ENCODE data around the gene AMOT.
A peak's percentile ranks its signal among the peaks of the same experiment; 100 is the strongest.

AMOT gene

GRCh38 chrX:112834031-112834845 is 6.4 kb downstream of the AMOT start:
- H3K4me1 ChIP-seq (ENCODE audit: insufficient read depth, poor library complexity, severe bottlenecking) = no peaks in the 10 kb centered on the region
- ATAC-seq (ENCODE audit: low read depth) = no peak
- DNase-seq (ENCODE audit: low spot score) = no peak
- TF ChIP-seq, protein P1, sequence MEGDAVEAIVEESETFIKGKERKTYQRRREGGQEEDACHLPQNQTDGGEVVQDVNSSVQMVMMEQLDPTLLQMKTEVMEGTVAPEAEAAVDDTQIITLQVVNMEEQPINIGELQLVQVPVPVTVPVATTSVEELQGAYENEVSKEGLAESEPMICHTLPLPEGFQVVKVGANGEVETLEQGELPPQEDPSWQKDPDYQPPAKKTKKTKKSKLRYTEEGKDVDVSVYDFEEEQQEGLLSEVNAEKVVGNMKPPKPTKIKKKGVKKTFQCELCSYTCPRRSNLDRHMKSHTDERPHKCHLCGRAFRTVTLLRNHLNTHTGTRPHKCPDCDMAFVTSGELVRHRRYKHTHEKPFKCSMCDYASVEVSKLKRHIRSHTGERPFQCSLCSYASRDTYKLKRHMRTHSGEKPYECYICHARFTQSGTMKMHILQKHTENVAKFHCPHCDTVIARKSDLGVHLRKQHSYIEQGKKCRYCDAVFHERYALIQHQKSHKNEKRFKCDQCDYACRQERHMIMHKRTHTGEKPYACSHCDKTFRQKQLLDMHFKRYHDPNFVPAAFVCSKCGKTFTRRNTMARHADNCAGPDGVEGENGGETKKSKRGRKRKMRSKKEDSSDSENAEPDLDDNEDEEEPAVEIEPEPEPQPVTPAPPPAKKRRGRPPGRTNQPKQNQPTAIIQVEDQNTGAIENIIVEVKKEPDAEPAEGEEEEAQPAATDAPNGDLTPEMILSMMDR (IDR thresholded peaks at IDR 0.05; ENCODE audit: poor library complexity, severe bottlenecking) = no peak
- no peaks in the 10 kb centered on the region for H3K36me3 ChIP-seq (ENCODE audit: low read depth)
- H3K9me3 ChIP-seq (ENCODE audit: severe bottlenecking) = no peaks in the 10 kb centered on the region
- H3K27ac ChIP-seq (ENCODE audit: poor library complexity, severe bottlenecking) = no peak overlapping the region
- no peaks in the 10 kb centered on the region for H3K27me3 ChIP-seq (ENCODE audit: insufficient read depth, poor library complexity, severe bottlenecking)
- no peak overlapping the region for H3K4me3 ChIP-seq (ENCODE audit: severe bottlenecking)

- DNase-seq (ENCODE audit: low spot score) (no peak), ATAC-seq (ENCODE audit: low read depth) (peak; percentile 79)
- Histone ChIP-seq H3K4me1 (ENCODE audit: insufficient read depth, poor library complexity, severe bottlenecking) (no peaks in the 10 kb centered on the region), H3K27me3 (ENCODE audit: insufficient read depth, poor library complexity, severe bottlenecking) (no peaks in the 10 kb centered on the region), H3K4me3 (ENCODE audit: severe bottlenecking) (no peak overlapping the region), H3K9me3 (ENCODE audit: severe bottlenecking) (no peaks in the 10 kb centered on the region), H3K36me3 (ENCODE audit: low read depth) (no peaks in the 10 kb centered on the region), H3K27ac (ENCODE audit: poor library complexity, severe bottlenecking) (no peak overlapping the region)
- TF ChIP-seq, protein P1 (IDR thresholded peaks at IDR 0.05; ENCODE audit: poor library complexity, severe bottlenecking) = no peak
Observed at GRCh38 chrX:112832481-112833095, 8.0 kb downstream of the AMOT start.

GRCh38 chrX:112830540-112830939 is 10.1 kb downstream of the AMOT start:
- no peaks in the 10 kb centered on the region for H3K9me3 ChIP-seq (ENCODE audit: severe bottlenecking)
- no peaks in the 10 kb centered on the region for H3K36me3 ChIP-seq (ENCODE audit: low read depth)
- H3K27me3 ChIP-seq (ENCODE audit: insufficient read depth, poor library complexity, severe bottlenecking) = no peaks in the 10 kb centered on the region
- no peak for ATAC-seq (ENCODE audit: low read depth)
- no peak for DNase-seq (ENCODE audit: low spot score)
- TF ChIP-seq, protein P1 (IDR thresholded peaks at IDR 0.05; ENCODE audit: poor library complexity, severe bottlenecking) = no peak
- no peak overlapping the region for H3K27ac ChIP-seq (ENCODE audit: poor library complexity, severe bottlenecking)
- no peak overlapping the region for H3K4me3 ChIP-seq (ENCODE audit: severe bottlenecking)
- no peaks in the 10 kb centered on the region for H3K4me1 ChIP-seq (ENCODE audit: insufficient read depth, poor library complexity, severe bottlenecking)

DNA sequence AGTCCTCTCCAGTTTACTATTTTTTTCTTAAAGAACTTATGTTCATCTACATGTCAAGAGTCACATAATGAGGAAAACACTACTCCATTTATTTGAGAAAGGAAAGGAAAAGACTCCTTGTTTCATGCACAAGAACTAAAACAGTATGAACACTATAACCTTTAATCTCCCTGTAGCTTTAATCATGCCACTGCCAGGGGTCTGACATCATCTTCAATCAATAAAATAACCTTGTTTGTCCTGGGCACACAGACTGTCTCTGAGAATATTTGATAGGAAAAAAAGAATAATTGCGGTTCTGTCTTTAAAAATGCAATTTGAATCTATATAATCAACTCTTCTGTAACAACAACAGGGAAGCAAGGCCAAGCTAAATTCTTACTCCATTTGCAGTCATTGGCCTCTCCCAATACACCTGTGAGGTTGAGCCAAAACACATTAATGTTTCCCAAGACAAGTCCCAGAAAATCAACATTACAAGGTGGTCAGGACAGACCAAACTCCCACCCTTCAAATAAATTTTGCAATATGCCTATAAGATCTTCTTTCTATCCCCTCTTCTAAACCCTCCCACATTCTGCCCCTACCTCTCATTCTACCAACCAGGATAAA is 13.2 kb downstream of the AMOT start:
- Histone ChIP-seq H3K4me3 (ENCODE audit: severe bottlenecking) (no peak overlapping the region), H3K9me3 (ENCODE audit: severe bottlenecking) (no peaks in the 10 kb centered on the region), H3K4me1 (ENCODE audit: insufficient read depth, poor library complexity, severe bottlenecking) (no peaks in the 10 kb centered on the region), H3K36me3 (ENCODE audit: low read depth) (no peaks in the 10 kb centered on the region), H3K27ac (ENCODE audit: poor library complexity, severe bottlenecking) (no peak overlapping the region), H3K27me3 (ENCODE audit: insufficient read depth, poor library complexity, severe bottlenecking) (no peaks in the 10 kb centered on the region)
- DNase-seq (ENCODE audit: low spot score) (no peak), ATAC-seq (ENCODE audit: low read depth) (no peak)
- TF ChIP-seq, protein P1 (IDR thresholded peaks at IDR 0.05; ENCODE audit: poor library complexity, severe bottlenecking) = no peak

Data from RWPE2 (cell line).